ENCODE measurements around the gene ARMC12.

DNA sequence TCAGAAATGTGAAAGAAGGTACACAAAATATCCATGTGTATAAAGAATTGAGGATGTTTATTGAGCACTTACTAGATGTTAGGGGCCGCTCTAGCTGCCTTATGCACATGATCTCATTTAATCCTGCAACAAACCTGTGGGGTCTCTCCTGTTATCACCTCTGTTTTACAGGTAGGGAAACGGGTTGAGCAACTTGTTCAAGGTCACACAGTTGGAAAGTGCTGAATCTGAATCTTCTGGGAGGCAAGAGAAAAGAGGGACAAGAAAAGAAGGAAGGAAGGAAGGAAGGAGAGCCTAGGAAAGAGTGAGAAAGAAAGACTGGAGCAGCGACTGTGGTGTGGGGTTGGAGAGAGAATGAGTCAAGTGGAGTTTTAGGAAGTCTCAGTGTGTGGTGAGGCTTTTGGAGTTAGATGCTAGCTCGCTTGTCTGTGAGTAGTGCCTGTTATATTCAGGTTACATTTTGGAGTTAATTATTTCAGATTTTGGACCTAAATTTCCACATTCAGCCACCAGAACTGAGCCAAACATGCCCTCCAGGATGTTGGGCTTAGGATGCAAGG, 51.7 kb downstream of the ARMC12 start:
- TF ChIP-seq CTCF (conservative IDR thresholded peaks at IDR 0.05; ENCODE audit: low read depth in 2 of 2) (no peak), POLR2AphosphoS5 (IDR thresholded peaks at IDR 0.05; ENCODE audit: low read depth) (no peak), CREB1 (CRISPR knock-in tag; IDR thresholded peaks at IDR 0.05; ENCODE audit: low read depth) (no peak), EZH2 (IDR thresholded peaks at IDR 0.05; ENCODE audit: low read depth, unreplicated experiment) (no peak), EZH2phosphoT487 (IDR thresholded peaks at IDR 0.05; ENCODE audit: unreplicated experiment) (no peak), ZNF114 (CRISPR knock-in tag; IDR thresholded peaks at IDR 0.05) (no peak), JUNB (IDR thresholded peaks at IDR 0.05; ENCODE audit: unreplicated experiment) (no peak), ZNF331 (CRISPR knock-in tag; IDR thresholded peaks at IDR 0.05; ENCODE audit: low read depth) (no peak), NANOG (IDR thresholded peaks at IDR 0.05; ENCODE audit: borderline replicate concordance) (no peak), ETS1 (IDR thresholded peaks at IDR 0.05) (no peak), STAT1 (IDR thresholded peaks at IDR 0.05; ENCODE audit: unreplicated experiment) (no peak), ZNF462 (CRISPR knock-in tag; IDR thresholded peaks at IDR 0.05) (no peak)
- TF ChIP-seq, protein P1, sequence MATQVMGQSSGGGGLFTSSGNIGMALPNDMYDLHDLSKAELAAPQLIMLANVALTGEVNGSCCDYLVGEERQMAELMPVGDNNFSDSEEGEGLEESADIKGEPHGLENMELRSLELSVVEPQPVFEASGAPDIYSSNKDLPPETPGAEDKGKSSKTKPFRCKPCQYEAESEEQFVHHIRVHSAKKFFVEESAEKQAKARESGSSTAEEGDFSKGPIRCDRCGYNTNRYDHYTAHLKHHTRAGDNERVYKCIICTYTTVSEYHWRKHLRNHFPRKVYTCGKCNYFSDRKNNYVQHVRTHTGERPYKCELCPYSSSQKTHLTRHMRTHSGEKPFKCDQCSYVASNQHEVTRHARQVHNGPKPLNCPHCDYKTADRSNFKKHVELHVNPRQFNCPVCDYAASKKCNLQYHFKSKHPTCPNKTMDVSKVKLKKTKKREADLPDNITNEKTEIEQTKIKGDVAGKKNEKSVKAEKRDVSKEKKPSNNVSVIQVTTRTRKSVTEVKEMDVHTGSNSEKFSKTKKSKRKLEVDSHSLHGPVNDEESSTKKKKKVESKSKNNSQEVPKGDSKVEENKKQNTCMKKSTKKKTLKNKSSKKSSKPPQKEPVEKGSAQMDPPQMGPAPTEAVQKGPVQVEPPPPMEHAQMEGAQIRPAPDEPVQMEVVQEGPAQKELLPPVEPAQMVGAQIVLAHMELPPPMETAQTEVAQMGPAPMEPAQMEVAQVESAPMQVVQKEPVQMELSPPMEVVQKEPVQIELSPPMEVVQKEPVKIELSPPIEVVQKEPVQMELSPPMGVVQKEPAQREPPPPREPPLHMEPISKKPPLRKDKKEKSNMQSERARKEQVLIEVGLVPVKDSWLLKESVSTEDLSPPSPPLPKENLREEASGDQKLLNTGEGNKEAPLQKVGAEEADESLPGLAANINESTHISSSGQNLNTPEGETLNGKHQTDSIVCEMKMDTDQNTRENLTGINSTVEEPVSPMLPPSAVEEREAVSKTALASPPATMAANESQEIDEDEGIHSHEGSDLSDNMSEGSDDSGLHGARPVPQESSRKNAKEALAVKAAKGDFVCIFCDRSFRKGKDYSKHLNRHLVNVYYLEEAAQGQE (IDR thresholded peaks at IDR 0.05; ENCODE audit: unreplicated experiment) = no peak
